Retina (tissue), 1 donor: Measurements from ENCODE around the gene SNAP23.
A peak's percentile ranks its signal among the peaks of the same experiment; 100 is the strongest.

Experiments used
- DNase-seq: peaks from one replicate; pipeline ENCODE4 v3.0.0-alpha.2; 2016

SNAP23 gene

DNA sequence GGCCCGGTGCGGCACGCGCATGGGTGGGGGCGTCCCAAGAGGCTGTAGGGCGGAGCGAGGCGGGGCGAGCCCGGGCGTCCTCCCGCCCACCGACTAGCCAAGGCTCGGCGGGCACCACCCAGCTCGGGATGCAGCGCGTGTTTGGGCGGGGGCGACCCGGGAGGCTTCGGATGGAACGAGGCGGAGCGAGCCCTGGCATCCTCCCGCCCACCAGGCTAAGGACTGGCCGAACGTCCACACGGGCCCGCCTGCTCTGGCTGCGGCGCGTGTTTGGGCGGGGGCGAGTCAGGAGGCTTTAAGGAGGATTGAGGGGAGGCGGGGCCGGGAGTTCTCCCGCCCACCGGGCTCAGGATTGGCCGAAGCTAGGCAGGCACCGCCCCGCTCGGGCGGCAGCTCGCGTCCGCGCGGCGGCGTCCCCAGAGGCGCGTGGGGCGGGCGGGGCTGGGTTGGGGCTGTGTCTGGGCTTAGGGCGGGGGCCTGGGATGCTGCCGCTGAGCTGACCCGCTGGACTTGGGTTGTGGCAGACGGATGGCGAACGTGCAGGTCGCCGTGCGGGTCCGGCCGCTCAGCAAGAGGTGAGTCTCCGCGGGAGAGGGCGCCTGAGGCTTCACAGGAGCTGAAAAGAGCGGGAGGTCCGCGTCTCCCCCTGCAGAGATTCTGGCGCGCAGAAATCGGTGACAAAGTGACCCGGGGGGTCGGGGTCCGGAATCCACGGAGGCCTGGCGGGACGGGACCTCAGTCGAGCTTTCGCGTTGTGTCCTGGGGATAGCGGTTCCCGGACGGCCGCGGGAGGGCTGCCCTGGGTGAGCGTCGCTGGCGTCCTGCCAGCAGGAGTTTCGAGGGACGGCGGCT, 80.0 kb downstream of the SNAP23 start, which contains the start of gene STARD9:
Gene STARD9 (plus strand): TSS at position 419 of the 852 bp plus-strand sequence. CDS start 110 bp downstream, at position 529.
- peak; percentile 96 for DNase-seq

DNA sequence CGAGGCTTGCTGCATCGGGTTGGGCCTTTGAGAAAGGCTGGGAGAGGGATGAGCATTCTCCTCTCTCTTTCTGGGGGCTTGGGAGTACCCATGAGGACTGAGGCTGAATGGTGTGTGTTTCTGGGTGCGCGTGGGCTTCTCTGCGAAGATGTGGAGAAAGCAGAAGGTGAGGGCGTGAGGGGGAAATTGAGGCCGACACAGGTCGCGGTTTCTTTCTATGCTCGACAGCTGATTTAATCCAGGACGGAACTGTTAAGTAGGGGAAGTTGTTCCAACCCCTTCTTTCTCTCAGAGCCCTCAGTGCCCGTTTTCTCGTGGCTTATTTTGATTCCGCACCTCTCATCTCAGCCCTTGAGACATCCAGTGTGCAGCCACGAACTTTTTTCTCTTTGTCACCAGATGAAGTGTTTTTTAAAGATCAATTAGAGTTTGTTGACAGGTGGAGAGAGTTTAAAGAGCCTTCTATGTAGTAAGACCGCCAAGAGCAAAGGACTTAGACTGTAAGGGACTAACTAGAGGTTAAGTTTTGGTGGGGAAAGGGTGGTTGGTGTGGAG, 80.7 kb downstream of the SNAP23 start:
- no peak for DNase-seq

DNA sequence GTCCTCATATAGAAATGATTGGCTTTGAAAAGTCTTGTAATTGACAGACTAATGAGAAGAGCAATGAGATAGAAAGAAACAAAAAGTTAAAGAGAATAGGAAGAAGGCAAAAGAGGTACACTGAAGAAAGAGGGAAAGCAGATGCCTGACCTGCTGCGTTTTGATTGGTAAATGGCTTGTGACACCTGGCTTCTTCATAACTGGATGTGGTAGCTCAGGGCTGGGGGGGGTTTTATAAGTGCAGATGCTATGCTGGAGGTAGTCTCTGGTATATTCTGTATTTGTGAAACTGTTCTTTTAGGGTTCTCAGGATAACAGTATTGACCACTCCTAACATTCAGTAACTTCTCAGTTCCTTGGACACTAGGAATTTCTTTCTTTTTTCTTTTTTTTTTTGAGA, 81.3 kb downstream of the SNAP23 start:
- DNase-seq, result no peak

DNA sequence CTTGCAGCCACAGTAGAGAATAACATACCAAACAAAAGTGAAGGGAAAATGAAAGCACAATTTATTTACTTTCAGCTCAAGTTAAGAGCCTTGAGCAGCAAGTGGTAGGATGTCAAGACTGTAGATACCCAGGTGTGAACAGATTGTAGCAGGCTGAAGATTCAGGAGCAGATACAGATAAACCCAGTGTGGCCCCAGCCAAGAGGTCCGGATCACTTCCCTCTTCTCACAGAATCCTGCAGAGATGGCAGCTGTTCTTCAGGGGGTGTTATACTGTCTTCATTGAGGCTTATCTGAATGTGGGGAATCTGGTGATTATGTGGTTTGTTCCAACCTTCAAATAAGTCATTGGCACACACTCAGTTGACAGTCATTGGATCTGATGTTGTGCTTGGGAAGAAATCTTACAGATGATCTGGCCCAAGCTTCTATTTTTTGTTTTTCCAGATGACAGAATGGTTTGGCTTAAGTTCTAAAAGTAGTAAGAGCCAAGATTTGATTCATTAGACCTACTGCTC, 82.1 kb downstream of the SNAP23 start:
- DNase-seq, result no peak

DNA sequence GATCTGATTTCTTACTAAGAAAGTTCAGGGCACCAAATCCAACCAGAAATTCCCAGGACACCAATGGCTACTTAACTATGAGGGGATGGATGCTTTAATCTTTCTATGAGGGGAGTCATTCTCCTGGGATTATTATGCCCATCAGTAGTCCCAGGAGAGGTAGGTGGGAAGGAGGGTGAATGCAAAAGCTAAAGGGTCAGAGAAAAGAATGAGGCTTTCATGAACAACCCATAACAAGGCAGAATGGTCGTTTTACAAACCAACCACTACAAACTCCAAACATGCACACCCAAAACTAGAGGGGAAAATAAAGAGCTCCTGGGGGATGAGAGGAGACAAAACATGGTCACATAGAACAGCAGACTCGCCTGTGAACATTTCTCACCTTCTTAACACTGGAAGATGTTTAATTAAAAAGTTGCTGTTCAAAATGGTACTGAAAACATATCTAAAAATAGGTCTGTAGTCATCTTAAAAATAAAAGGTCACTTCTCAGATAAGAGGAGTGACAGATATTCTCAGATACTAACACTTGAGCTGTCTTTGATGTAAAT, 83.6 kb downstream of the SNAP23 start:
- DNase-seq, result no peak

DNA sequence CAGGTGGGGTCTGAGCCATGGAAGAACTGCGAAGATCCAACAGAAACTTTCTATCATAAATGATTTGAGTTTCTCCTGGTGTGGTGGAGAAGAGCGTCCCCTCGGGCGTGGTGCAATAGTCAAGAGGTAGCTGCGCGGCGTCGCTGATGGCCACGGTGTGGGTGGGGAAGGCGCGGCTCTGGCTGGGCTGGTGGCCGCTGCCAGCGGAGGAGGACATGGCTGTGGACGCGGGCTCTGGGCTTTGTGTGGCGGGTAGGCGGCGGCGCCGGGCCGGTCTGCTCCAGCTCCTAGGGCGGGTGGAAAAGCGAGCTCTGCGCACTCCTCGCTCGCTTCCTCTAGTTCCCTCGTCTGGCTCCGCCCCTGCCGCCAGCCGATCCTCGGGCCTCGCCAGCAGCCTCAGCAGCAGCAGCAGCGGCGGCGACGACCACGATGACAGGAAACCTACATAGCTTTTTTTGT, 85.9 kb downstream of the SNAP23 start:
- DNase-seq, result peak; percentile 90
